Right lobe of liver (tissue), 4 donors: ENCODE results near the gene PTRHD1.

Experiments
- POLR2A ChIP-seq: fragments of 450-650 bp; IDR thresholded peaks from one replicate; pipeline ENCODE4 v1.6.1; 2017; ENCODE audit warnings: antibody characterized with exemption, mild to moderate bottlenecking
- TF ChIP-seq, protein P1 (sequence below), 4 donors: fragments of 200-600 bp in 3 of 4; fragments of 450-650 bp in 1 of 4; IDR thresholded peaks; one replicate each; pipeline versions ENCODE4 v1.5.1 to v1.8.0; 2016 to 2022; ENCODE audit warnings: antibody characterized with exemption in 4 of 4, mild to moderate bottlenecking in 2 of 4
- donor health status: DM: no; HTN: no; CAD: no.
- donor health status: DM: no; HTN: no; CAD: no.
- donor health status: DM: no; HTN: yes; CAD: no.

DNA sequence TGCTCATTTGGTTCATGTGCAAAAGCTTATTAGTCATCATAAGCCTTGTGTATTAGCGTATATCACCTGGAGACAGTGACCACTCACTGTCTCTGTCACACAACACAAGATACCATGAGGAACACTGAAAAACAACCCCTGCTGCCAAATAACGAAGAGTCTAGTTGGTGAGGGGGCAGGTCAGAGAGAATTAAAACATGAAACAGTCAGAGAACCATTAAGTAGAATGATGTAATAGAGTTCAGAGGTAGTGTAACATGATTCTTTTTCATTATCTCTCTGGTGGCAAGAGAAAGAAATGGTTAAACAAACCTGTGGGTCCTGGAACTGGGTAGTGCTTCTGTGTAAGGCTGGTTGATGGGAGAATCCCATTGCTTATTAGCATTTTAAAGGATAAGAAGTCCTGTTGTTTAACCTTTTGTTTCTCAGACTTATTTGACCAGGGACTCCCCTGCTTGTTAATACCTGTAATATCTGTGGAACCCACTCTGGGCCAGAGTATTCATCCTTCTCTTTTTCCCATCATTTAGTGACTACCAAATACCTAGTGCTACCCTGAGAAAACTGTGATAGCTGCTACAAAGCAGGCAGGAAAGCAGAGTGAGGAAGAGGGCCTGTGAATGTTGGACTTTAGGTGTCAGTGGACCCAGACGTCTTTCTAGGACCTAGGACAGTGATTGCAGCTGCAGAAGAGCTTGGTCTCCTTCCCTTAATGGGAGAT, 38.0 kb downstream of the PTRHD1 start:
- TF ChIP-seq, protein P1, sequence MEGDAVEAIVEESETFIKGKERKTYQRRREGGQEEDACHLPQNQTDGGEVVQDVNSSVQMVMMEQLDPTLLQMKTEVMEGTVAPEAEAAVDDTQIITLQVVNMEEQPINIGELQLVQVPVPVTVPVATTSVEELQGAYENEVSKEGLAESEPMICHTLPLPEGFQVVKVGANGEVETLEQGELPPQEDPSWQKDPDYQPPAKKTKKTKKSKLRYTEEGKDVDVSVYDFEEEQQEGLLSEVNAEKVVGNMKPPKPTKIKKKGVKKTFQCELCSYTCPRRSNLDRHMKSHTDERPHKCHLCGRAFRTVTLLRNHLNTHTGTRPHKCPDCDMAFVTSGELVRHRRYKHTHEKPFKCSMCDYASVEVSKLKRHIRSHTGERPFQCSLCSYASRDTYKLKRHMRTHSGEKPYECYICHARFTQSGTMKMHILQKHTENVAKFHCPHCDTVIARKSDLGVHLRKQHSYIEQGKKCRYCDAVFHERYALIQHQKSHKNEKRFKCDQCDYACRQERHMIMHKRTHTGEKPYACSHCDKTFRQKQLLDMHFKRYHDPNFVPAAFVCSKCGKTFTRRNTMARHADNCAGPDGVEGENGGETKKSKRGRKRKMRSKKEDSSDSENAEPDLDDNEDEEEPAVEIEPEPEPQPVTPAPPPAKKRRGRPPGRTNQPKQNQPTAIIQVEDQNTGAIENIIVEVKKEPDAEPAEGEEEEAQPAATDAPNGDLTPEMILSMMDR (IDR thresholded peaks at IDR 0.05): no peak
- no peak for TF ChIP-seq POLR2A
